GM18870 (cell line): ENCODE results near the gene NALCN.

Source experiments
- ATAC-seq: cut with Tn5 transposase; IDR thresholded peaks from one replicate; pipeline ENCODE4 v1.9.1; 2021; ENCODE audit warnings: moderate library complexity; ENCODE audit not compliant: unreplicated experiment

NALCN gene

DNA sequence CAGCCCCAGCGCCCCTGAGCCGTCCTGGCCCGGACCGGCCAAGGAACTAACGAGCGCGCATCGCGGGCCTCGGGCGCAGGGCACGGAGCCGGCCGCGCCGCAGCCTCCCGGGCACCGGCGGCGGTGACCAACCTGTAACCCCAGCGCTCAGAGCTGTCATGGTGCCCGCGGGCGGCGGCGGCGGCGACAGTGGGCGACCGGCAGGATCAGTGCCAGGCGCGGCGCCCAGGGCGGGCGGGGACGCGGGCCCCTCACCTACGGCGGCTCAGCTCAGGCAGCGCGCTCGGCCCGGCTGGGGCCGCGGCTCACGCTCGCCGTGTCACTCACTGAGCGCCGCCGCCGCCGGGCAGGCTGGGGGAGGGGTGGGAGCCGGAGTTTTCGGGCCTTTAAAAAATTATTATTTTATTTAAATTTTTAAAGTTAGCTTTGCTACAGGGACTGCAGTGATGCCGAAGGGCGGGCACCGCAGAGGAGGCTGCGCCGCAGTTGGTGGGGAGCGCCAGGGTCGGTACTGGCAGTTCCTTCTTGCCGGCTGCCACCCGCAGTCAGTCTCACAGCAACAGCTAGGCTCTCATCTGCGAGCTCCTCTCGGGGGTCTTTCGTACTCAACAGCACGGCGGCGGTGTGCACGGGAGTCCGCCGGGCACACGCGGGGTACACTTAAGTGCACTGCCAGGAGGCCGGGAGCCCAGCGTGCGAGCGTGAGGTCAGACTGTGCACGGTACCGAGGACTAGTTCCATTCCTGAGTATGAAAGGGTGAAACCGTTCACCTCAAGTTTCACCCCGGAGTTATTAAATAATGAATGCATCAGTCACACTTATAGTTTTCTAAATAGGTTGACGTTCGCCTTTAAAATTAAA, at the start of gene NALCN:
NALCN (minus strand) TSS at position 328 of the 862 bp plus-strand sequence. CDS start 17,382 bp downstream, outside the sequence.
- ATAC-seq: no peak

DNA sequence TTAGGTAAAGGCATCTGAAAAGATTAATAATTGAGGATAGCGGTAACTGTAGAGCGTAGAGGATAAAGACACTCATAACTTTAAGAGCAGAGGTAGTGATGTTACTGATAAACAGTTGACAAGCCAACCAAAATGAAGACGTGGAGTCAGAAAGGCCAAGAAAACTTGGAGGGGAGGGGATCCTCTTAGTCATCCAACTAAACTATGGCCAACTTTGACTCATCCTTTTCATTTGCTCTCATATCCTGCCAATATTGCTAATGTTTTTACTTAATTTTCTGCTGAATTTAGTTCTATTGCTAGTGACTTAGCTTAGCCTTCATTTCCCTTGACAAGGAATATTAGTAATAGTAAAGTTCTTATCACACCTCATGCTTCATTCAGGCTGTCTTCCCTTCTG, 49.6 kb upstream of the NALCN start:
- ATAC-seq: no peak

DNA sequence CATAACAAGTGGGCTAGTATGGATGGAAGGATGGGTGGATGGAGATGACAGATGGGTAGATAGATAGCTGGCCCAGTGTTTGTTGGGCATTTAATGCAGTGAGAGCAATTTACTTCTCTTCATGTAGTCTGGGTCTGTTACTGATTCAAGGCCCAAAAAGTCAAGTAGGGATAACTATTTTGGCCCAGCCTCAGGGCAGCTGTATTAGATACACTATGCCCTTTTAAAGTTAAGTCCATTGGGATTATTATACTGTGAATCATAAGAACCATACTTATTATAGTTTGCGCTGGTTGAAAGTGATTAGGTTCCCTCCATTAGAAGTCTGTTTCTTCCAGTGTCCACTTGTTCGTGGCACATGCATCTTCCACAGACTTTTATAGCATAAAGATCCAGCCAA, 40.9 kb upstream of the NALCN start:
- no peak for ATAC-seq

DNA sequence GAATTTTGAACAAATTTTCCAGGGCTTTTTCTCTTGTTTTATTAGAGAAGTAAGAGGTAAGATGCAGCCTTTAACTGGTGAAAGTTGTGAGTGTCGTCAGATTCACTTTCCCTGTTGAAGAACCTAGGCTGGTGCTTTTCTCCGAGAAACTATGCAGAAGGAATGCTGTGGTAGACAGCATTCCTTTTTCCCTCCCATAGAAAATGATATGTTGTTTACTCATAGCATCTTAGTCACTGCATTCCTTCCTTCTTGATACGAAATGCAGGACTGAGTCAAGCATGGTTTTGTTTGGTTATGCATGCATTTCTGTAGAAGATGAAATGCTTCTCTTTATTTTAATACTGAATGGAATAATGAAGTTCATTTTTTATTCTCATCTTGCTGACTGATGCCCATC, 39.6 kb upstream of the NALCN start:
- no peak for ATAC-seq

DNA sequence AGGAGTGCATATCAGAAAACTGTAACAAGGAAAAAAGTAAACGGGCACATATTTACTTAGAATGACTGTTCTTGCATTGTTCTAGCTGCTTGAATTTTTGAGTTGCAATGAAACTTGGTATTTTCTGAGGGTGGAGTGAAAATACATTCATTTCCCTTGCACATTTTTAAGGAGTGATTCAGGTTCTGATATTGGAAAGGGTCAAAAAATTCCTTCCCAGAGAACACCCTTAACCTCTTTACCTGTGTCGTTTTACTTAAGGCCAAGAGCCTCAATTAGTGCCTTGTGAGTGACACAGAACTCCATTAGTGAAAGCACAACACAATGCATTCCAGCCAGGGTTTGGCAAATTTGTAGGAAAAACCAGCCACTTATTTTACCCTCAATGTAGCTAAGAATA, 38.5 kb upstream of the NALCN start:
- no peak for ATAC-seq

DNA sequence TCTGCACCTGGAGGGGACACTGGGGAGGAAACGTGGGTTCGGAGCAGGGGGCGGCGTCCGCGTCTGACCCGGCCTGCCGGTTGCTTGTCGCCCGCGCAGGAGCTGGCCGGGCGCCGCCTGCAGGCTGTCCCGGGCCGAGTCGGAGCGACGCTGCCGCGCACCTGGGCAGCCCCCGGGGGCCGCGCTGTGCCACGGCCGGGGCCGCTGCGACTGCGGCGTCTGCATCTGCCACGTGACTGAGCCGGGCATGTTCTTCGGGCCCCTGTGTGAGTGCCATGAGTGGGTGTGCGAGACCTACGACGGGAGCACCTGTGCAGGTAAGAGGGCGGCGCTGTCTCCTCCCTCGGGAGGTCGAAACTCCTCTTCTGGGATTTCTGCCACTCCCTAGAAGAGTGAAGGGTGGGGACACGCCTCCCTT, 37.5 kb upstream of the NALCN start:
- no peak for ATAC-seq

DNA sequence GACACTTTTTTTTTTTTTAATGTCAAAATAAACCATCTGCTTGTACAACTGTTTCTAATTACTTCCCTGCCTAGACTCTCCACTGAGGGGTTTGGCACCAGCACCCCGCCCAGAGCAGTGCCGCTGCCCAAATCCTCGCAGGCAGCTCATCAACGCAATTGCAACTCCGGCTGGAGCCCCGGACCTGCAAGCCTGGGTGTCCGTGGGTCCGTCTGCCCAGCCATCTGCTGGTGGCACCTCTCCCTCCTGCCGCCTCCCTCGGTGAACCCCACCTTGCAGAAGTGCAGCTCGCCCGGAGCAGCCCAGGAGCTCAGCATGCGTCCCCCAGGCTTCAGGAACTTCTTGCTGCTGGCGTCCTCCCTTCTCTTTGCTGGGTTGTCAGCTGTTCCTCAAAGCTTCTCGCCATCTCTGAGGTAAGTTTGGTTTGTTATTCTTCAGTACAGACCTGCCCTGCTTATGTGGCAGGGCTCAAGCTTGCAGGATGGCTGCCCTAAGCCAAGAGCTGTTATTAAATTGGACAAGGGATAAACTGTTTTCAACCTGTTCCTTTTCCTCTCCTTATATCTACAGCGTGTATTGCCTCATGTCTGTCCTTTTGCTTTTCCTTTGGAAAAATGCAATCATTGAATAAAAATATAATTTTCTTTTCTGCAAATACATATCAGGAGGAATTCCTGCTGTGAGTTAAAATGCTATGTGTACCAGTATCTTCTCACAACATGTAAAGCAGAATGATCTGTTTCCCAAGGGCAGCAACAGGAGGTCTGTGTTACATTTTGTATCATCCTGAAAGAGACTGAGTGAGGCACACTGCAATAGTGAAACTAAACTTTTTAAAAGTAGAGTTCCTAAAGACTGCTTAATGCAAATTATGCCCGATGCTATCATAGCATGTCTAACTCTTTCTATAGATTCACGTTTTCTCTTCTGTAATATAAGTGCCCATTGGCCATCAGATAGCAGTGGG, 36.5 kb upstream of the NALCN start, which contains the start of gene ITGBL1:
ITGBL1 (plus strand) TSS at position 157 of the 967 bp plus-strand sequence; CDS start at position 316, 159 bp downstream.
- ATAC-seq: peak; percentile 93

DNA sequence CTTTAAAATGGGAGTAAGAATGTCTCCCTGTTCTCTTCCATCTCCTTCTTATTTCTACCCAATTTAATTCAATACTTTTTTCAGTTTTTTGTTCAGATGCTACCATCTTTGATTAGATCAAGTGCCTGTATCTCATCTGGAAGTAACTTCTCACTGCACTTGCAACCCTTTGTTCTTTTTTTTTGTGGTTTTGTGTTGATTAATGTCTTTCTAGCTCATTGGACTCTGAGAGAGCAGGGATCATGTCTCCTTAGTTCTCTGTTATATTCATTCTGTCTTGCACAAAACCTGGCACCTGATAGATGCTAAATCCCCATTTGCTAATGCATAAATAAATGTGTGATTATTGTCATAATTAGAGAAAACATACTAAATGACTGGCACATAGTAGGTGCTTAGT, 35.3 kb upstream of the NALCN start:
- no peak for ATAC-seq

DNA sequence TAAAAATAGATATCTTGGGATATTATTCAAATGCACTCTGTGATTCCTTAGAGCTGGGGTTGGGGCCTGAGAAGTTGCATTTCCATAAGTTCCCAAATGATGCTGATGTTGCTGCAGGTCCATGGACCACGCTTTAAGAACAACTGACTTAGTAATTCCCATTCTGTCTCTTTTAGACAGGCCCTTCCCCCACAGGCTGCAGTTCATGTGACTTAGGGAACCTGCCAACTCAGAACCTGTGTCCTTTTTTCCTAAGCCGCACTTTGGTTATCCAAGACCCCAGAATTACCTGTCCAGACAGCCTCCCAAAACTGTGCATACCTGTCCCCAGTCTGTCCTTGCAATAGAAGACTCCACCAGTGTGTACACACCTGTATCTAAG, 34.4 kb upstream of the NALCN start:
- no peak for ATAC-seq

DNA sequence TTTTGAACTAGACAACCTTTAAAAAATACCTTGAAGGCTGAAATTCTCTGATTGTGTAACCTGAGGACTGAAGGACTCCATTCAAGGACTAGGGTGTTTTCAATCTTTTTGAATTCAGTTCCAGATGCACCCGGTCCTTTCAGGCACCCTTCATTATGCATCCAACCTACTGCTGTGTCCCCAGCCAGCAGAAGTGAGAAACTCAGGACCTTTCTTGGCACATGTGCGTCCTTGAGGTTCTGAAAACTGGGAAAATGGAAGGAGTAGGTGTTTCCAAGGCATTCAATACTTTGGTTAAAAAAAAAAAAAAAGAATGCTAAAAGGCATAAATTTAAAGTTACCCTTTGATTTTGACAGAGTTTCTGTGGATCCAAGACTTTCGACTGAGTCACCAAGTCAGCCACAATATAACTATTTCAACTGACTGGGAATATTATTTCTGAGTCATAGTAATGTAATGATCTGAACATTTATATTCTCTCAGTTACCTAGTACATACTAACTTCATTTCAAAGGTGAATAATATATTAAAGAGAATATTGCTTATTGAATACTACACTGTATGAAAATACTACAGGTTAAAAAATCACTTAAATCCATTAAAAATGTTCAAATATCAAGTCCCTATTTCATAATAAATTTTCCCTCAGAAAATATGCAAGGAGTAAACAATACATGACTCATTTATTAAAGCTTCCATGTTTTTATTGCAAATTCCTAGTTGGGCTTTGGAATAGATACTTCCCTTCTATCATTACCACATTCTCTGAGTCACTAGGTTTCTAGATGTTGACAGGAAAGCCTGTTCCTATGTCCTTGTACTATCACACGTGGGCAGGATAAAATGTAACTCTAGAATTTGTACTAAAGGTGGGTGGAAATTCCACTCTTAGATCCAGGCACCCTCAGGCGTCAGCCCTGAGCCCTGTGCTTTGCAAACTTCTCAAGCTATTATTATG, 33.8 kb upstream of the NALCN start:
- ATAC-seq: no peak

DNA sequence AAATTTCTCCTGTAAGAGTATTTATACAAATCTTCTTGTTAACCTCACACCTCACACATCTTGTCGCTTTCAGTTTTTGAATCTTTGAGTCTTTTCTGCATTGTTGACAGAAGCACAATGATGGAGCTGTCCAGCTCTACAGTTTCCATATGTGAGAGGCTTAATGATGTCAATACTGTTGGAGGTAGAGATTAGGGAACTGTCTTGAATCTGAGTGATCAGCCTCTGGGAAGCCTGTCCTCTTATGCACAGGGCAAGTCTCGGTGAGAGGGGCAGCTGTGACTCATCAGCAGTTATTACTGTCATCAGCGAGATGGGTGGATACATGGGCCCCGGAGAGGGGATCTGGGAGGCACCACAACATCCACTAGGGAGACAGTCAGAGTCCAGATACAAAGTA, 31.5 kb upstream of the NALCN start:
- no peak for ATAC-seq

DNA sequence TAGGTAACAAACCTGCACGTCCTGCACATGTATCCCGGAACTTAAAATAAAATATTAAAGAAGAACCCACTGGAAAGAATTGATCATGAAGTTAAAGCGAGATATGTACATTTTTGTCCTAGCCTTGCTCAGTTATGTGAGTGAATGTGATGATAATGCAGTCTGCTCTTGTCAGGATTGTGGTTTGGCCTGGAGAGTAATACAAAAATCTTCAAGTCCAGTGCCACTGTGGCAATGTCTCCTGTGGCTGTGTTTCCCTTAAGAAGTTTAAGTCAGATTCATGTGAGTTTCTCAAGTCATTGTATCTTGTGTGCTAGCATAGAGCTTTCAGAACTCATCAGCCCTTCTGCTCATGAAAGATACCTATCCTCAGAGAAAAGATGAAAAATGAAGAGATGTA, 18.2 kb upstream of the NALCN start:
- no peak for ATAC-seq

DNA sequence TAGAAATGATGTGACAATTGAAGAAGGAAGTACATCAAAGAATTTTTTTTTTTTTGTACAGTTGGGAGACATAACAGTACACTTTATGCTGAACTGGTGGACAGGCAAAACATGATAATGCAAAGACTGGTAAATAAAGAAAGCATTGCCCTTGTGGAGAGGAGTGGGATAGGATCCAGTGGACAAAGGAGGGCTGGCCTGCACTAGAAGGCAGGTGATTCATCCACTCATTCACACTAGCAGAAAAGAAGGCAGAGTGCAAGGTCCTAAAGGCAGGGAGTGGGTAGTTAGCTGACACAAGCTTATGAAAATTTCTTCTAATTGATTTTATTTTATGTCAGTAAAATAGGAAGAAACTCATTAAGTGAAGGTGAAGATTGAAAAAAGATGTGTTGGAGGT, 17.6 kb upstream of the NALCN start:
- no peak for ATAC-seq

DNA sequence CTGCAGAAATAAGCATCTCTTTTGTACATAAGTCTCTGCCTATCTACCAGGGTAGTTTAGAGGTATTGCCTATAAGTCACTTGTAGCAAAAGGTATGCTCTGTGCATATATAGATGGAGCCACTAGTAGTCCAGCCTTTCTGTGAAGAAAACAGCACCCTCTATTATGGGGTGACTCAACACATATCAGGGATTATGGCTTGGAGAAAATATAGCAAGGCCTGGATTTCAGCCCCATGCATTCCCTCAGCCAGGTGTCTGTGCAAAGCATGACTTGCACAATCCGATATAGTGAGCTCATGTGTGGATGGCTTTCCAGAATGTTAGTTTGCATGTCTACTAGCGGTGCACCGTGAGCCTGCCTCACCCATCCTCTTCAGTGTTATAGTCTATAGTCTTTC, 13.4 kb upstream of the NALCN start:
- no peak for ATAC-seq

DNA sequence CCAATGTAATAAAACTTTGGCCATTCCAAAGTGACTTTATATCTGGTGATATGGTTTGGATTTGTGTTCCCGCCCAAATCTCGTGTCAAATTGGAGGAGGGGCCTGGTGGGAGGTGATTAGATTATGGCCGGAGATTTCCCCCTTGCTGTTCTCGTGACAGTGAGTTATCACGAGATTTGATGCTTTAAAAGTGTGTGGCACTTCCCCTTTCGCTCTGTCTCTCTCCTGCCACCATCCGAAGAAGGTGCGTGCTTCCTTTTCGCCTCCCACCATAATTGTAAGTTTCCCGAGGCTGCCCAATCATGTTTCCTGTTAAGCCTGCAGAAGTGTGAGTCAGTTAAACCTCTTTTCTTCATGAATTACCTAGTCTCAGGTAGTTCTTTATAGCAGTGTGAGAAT, 9.3 kb upstream of the NALCN start:
- ATAC-seq: no peak

DNA sequence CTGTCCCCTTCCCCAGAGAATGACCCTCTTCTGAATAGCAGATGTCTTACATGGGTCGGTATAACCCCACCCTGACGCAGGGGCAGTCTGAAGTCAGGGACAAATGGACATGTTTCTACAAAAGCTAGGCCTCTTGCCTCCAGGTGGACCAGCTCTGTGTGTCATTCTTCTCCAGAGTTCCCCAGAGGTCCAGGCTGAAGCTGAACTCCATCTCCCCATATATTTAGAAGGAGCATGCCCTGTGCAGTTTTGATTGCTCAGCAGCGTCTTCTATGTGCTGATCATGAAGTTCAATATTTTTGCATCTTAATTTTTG, 8.8 kb upstream of the NALCN start:
- ATAC-seq: no peak

DNA sequence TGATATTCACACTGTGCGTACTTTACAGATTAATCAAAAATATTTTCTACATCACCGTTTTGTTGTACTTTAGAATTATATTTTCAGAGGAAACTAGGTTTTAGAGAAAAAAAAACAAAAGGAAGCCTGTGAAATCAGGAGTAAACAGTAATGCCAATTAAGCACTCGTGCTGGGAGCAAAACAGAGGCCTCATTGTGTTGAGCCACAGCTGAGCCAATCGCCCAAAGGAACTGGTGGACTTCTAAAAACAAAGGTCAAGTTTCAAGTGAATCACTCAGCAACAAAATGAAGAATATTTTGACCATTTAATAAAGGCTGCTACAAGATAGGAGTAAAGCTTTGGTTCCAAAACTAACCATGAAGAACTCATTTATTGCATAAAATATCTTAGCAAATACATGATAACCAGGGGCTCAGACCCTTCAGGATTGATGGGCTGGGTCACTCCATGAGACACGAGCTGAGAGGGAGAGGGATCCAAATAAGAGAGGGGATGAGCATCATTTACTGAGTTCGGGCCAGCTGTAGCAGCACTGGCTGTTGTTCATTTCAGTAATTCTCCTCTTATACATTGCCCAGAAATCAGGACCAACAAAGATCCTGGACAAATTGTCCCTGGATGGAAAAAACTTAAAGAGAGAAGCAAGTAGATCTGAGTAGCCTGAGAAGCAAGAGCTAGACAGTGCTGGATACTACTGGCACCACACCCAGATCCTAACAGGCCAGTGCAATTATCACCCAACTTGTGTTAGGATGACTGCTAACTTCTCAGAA, 8.3 kb upstream of the NALCN start:
- no peak for ATAC-seq

DNA sequence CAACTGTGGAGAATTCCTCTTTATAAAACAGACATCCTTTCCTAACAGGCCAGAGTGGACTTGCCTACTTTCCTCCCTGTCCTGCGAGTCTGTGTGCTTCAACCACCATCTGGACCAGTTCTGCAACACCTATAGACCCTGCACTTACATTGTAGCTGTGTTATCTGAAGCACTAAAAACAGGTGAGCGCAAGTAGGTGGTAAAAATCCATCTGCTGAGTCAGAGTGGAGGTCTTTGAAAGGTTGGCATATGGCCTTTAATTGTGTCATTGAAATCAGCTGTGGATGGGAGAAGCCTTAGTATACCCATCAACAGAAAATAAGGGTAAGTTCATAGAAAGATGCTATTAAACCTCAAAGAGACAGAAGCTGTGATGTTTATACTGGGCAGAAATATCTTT, 7.6 kb upstream of the NALCN start:
- ATAC-seq: no peak

DNA sequence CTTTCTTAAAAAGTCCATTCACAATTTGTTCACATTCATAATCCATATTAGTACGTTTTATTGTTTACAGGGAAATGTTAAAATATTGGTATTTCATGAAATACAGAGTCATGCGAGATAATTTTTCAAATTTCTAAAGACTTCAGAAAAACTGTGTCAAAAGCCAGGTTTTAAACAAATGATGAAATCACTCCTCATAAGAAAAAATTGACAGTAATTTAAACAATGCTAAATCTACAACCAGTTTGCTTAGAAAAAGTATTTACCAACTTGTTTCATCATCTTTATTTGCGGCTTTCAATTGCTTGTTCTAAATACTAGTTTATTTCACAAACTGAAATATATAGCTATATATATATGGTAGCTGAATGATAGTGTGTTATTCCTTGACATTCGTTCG, 1.2 kb upstream of the NALCN start:
- ATAC-seq: no peak

DNA sequence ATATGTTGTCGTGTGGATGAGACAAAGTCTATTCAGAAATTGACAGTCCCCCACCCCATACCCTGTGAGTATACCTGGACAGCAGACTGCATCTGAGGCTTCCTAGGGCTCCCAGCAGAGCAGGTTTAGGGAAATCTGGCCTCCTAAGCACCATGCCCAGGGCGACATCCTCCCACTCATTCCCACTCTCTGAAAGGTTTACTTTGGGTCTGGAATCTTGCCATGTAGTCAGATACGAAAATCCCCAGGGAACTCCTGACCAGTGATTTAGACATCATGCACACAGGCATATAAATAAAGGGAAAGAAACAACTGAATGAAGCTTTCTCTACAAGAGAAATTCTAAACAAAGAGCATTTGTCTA, 717 bp upstream of the NALCN start:
- no peak for ATAC-seq
